ENCODE results near the gene VPS35.

- TF ChIP-seq CTCF (IDR thresholded peaks at IDR 0.05) (no peak), POLR2A (IDR thresholded peaks at IDR 0.05) (no peak)
These were observed 32.9 kb upstream of the VPS35 start for GRCh38 chr16:46721885-46722284.
